Tibial nerve (tissue), 4 donors: ENCODE measurements around the gene OSBPL3. TPM values are rescaled to one million over a fixed set of nuclear protein-coding genes. Genes with fewer than 3 reads are reported as not detected.

ENCODE experiments used
- DNase-seq, 2 donors: peaks; one replicate each; pipeline ENCODE4 v3.0.0-alpha.2; 2019; ENCODE audit warnings: low spot score in 2 of 2
- H3K27ac ChIP-seq, 4 donors: fragments of 200-600 bp; sonication (generic) in 3 of 4; one replicate each; pipeline ENCODE4 v1.5.1; 2017 to 2019; ENCODE audit warnings: mild to moderate bottlenecking in 1 of 4
- H3K27me3 ChIP-seq, 2 donors: fragments of 200-600 bp; sonication (generic) in 1 of 2; one replicate each; pipeline versions ENCODE4 v1.5.1 to v1.6.0; 2017 to 2019
- H3K36me3 ChIP-seq, 3 donors: fragments of 200-600 bp; sonication (generic); one replicate each; pipeline ENCODE4 v1.5.1; 2018 to 2019
- H3K4me1 ChIP-seq, 4 donors: fragments of 200-600 bp; sonication (generic) in 3 of 4; one replicate each; pipeline ENCODE4 v1.5.1; 2017 to 2019
- H3K4me3 ChIP-seq, 4 donors: fragments of 200-600 bp; sonication (generic) in 3 of 4; one replicate each; pipeline ENCODE4 v1.5.1; 2017 to 2019; ENCODE audit warnings: mild to moderate bottlenecking in 1 of 4, moderate library complexity in 1 of 4
- H3K9me3 ChIP-seq, 4 donors: fragments of 200-600 bp; sonication (generic) in 3 of 4; one replicate each; pipeline ENCODE4 v1.5.1; 2017 to 2019
- EP300 ChIP-seq, 2 donors: sonication (generic); formaldehyde crosslinking; IDR thresholded peaks; one replicate each; pipeline ENCODE4 v1.6.1; 2017; ENCODE audit warnings: antibody characterized with exemption in 2 of 2, mild to moderate bottlenecking in 1 of 2
- POLR2A ChIP-seq, 2 donors: fragments of 450-650 bp; IDR thresholded peaks; one replicate each; pipeline ENCODE4 v1.6.1; 2017; ENCODE audit warnings: antibody characterized with exemption in 2 of 2, mild to moderate bottlenecking in 2 of 2, moderate library complexity in 2 of 2
- WGBS, 2 donors: methylation state at CpG; one replicate each; pipeline ENCODE4 v1.1.5; 2018; 5-methylcytosine and 5-hydroxymethylcytosine counted together
- total RNA-seq, 4 donors: library from RNA; depleted of rRNA; stranded (reverse); fragments of >200 nt; gene quantifications; one replicate each; pipeline ENCODE4 v1.1.0, GENCODE V29; 2016
- TF ChIP-seq, protein P1 (sequence below), 5 experiments: fragments of 200-600 bp in 3 of 5; fragments of 450-650 bp in 2 of 5; sonication (generic) in 3 of 5; IDR thresholded peaks; one replicate each; pipeline ENCODE4 v1.5.1; 2016 to 2019; ENCODE audit warnings: antibody characterized with exemption in 5 of 5, mild to moderate bottlenecking in 3 of 5, moderate library complexity in 2 of 5

The OSBPL3 gene
- total RNA-seq, 4 donors from 2014 or later = 1.6 to 7.3 (median 5.3) TPM

DNA sequence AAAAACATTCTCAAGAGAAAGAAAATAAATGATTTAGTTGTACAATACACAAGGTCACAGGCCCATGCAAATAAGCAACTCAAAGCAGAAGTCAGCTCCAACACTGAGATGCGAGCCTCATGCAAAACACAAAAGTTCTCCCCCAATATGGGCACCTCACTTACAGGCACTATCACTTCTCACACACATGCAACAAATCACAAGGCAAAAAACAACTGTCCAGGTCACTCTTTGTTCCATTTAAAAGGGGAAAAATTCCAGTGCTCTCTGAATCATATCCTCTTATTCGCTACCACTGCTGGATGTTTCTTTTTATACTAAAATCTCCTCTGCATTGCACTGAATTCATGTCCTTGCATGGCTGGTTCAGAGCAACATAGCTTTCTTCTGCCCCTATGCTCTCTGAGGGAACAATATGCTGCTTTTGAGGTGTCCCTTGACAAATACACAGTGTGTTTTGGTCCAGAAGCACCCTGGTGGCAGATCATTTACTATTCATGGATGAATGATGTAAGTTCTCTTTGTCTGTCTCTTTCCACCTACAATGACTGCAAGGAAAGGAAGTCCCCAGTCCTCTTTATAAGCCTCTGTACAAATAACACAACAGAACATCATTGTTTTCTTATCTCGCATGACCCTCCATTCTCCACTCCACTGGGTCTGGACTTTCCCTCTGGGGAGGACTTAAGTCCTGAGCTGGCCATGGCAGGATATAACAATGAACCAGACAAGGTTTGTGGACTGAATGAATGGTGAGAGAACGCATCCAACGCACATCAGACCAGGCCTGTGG lies 137.3 kb downstream of the OSBPL3 start:
- Histone ChIP-seq H3K27me3 (no peaks in the 10 kb centered on the region), H3K4me3 (no peak overlapping the region), H3K4me1 (peaks cover 0 to 3% (median 0%) of the 10 kb centered on the region in 4 donors), H3K36me3 (no peaks in the 10 kb centered on the region), H3K9me3 (no peaks in the 10 kb centered on the region), H3K27ac (peak overlapping the region in 1 of 4 donors; percentile 35)
- 70 to 71% methylated on average over 5 of the region's 5 CpGs for WGBS, 2 donors
- no peak for TF ChIP-seq EP300 (IDR thresholded peaks at IDR 0.05)
- TF ChIP-seq, protein P1, sequence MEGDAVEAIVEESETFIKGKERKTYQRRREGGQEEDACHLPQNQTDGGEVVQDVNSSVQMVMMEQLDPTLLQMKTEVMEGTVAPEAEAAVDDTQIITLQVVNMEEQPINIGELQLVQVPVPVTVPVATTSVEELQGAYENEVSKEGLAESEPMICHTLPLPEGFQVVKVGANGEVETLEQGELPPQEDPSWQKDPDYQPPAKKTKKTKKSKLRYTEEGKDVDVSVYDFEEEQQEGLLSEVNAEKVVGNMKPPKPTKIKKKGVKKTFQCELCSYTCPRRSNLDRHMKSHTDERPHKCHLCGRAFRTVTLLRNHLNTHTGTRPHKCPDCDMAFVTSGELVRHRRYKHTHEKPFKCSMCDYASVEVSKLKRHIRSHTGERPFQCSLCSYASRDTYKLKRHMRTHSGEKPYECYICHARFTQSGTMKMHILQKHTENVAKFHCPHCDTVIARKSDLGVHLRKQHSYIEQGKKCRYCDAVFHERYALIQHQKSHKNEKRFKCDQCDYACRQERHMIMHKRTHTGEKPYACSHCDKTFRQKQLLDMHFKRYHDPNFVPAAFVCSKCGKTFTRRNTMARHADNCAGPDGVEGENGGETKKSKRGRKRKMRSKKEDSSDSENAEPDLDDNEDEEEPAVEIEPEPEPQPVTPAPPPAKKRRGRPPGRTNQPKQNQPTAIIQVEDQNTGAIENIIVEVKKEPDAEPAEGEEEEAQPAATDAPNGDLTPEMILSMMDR (IDR thresholded peaks at IDR 0.05) = no peak
- no peak for TF ChIP-seq POLR2A (IDR thresholded peaks at IDR 0.05)
- no peak for DNase-seq

DNA sequence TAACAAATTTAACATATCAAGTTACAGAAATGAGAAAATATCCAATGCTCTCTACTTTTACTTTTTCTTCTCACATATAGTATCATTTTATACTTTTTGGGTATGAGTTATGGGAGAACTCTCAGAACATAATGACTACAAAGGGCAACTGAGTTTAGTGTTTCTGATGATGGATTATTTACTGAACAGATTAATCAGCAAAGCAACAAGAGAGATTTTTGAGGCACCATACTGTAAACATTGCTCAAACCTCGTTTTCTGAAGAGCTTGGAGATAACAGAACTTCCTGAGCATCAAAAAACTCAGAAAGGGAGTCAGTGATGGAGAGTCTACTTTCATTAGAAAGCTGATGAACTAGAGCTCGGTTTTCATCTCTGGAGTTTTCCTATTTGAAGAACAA lies 137.9 kb downstream of the OSBPL3 start:
- no peak for TF ChIP-seq POLR2A (IDR thresholded peaks at IDR 0.05)
- TF ChIP-seq, protein P1 (IDR thresholded peaks at IDR 0.05) = no peak
- TF ChIP-seq EP300 (IDR thresholded peaks at IDR 0.05) = no peak

DNA sequence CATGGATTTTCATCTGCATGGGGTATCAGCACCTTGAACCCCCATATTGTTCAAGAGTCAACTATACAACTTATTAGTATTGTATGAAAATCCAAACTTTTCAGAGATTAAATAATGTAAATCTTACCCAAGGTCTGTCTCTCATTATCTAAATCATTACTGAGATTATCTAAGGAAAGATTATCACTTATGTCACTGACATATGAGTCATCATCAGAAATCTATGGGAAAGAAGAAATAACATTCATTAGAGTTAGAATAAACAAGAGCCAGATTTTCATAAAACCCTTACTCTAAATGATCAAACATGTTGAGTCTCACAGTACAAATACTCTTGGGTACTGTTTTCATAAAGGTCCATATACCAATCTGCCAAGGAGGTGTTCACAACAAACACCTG lies 139.4 kb downstream of the OSBPL3 start:
- Histone ChIP-seq H3K9me3 (no peaks in the 10 kb centered on the region), H3K27ac (no peak overlapping the region), H3K4me3 (no peak overlapping the region), H3K27me3 (no peaks in the 10 kb centered on the region), H3K36me3 (no peaks in the 10 kb centered on the region), H3K4me1 (peaks cover 0 to 3% (median 0%) of the 10 kb centered on the region in 4 donors)
- TF ChIP-seq EP300 (IDR thresholded peaks at IDR 0.05) (no peak), POLR2A (IDR thresholded peaks at IDR 0.05) (no peak)
- TF ChIP-seq, protein P1 (IDR thresholded peaks at IDR 0.05) = no peak
- no peak for DNase-seq

More for the DNA sequence above, 137.9 kb downstream of the OSBPL3 start:
- no peak for DNase-seq
- Histone ChIP-seq H3K4me3 (no peak overlapping the region), H3K27me3 (no peaks in the 10 kb centered on the region), H3K27ac (peak overlapping the region in 1 of 4 donors; percentile 25), H3K4me1 (peaks cover 0 to 3% (median 0%) of the 10 kb centered on the region in 4 donors), H3K36me3 (no peaks in the 10 kb centered on the region), H3K9me3 (no peaks in the 10 kb centered on the region)
- 58 to 64% methylated on average over 2 of the region's 2 CpGs for WGBS, 2 donors

DNA sequence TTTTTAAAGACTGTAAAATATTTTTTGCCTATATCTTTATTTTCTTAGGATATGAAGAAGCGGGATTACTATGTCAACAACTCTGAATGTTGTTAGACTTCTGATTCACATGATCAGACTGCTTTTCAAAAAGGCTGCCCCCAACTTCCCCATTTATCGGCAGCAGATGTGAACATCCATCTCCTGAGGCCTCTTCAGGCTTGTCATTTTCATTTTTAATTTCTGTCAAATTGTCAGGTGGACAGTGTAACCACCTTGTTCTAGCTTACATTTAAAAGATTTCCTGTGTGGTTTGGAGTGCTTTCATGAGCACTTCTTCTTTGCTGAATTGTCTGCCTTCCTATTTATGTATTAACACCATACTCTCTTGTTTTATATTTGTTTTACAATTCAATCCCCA lies 143.9 kb downstream of the OSBPL3 start:
- no peak for DNase-seq
- 83 to 91% methylated on average over 2 of the region's 2 CpGs for WGBS, 2 donors
- Histone ChIP-seq H3K27me3 (no peaks in the 10 kb centered on the region), H3K9me3 (no peaks in the 10 kb centered on the region), H3K27ac (peak overlapping the region in 1 of 4 donors; percentile 47), H3K36me3 (no peaks in the 10 kb centered on the region), H3K4me1 (peaks cover 0 to 7% (median 0%) of the 10 kb centered on the region in 4 donors), H3K4me3 (no peak overlapping the region)
- TF ChIP-seq, protein P1 (IDR thresholded peaks at IDR 0.05) = no peak
- TF ChIP-seq EP300 (IDR thresholded peaks at IDR 0.05) = no peak
- TF ChIP-seq POLR2A (IDR thresholded peaks at IDR 0.05) = no peak

DNA sequence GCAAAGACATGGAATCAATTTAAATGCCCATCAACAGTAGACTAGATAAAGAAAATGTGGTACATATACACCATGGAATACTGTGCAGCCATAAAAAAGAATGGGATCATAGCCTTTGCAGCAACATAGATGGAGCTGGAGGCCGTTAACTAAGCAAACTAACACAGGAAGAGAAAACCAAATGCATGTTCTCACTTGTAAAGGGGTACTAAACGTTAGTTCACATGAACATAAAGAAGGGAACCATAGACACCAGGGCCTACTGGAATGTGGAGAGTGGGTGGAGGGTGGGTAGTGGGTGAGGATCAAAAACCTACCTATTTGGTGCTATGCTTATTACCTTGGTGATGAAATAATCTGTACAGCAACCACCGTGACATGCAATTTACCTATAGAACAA lies 144.3 kb downstream of the OSBPL3 start:
- TF ChIP-seq, protein P1 (IDR thresholded peaks at IDR 0.05) = no peak
- no peak for TF ChIP-seq EP300 (IDR thresholded peaks at IDR 0.05)
- TF ChIP-seq POLR2A (IDR thresholded peaks at IDR 0.05) = no peak
- no peaks in the 10 kb centered on the region for H3K27me3 ChIP-seq
- 81 to 82% methylated on average over 3 of the region's 3 CpGs for whole genome bisulfite sequencing, 2 donors

More for the DNA sequence above, 144.3 kb downstream of the OSBPL3 start:
- Histone ChIP-seq H3K4me1 (peaks cover 0 to 7% (median 0%) of the 10 kb centered on the region in 4 donors), H3K9me3 (no peaks in the 10 kb centered on the region), H3K27ac (peak overlapping the region in 1 of 4 donors; percentile 47), H3K36me3 (no peaks in the 10 kb centered on the region), H3K4me3 (no peak overlapping the region)
- no peak for DNase-seq
